Inflammatory macrophage (primary cell): ENCODE measurements around the gene SAMD8.
A peak's percentile ranks its signal among the peaks of the same experiment; 100 is the strongest.

ENCODE experiments used
- DNase-seq, 2 donors: peaks; one replicate each; pipeline ENCODE4 v3.0.0-alpha.2; 2020 to 2022
- total RNA-seq, 18 experiments: gene quantifications; one replicate each; lab custom pipeline; 2026; ENCODE audit warnings: mixed read lengths in 6 of 18, inconsistent platforms in 2 of 18; lab: John Stamatoyannopoulos, UW

The SAMD8 gene
- total RNA-seq = 28.4 to 72.7 (median 44.5) reads per million in 18 experiments

DNA sequence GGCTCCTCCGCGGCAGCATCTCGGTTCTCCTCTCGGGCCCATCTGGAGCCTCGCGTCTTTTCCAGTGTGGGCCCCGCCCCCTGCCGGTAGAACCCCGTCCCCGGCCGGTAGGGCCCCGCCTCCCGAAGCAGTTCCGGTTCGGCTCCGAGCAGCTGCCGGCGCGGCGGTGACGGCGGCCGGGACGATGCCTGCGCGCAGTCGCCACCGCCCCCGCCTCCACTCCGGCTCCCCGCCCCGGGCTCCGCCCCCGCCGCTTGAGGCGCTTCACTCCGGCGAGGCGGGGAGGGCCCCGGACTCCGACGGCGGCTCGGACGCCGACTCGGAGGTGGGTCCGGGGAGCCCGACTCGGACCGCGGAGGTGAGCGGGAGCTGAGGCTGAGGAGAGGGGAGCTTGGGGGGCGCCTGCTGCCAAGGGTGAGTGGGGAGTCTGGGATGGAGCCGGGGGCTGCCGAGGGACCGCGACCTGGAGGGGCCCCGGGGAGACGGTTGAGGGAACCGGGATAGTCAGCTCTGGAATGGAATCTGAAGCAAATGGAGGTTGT, at the start of gene SAMD8:
Gene SAMD8 (plus strand): TSS at position 292 of the 542 bp plus-strand sequence. CDS start 38,873 bp downstream, outside the sequence.
- peak; percentile 98 for DNase-seq

DNA sequence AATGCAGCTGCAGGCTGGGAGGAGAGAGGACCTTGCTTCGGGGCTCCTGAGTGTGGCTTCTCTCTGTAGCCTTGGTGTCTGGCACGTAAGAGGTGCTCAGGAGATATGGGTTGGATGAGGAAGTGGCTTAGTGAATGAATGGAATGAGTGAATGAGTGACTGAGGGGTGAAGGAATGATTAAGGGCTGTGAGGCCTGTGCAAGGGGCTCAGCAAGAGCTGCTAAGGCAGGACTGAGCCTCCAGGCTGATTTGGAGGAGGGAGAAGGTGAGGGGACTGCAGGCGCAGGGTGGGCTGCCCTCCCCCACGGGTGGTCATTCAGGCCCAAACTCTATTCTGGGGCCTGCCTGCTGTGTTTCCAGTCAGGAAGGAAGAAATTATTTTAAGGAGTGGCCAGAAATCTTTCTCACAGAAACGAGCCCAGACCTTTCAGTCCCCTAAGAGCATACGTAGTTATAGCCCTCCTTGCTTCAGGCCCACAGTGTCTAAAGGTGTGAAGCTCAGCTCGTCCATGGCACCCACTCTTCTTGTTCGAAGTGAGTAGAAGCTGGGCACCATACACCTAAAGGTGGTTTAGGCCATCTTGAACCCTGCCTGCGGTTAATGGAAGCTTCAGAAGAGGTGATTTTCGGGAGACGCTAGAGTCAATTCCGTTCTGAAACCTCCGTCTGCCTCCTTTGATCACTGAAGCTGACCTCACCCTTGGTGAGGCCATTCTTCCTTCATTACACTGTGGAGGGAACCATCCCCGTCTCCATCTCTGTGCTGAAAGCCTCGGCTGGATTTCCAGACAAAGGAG, 49.5 kb upstream of the SAMD8 start:
- DNase-seq = peak in 1 of 2 donors; percentile 82

DNA sequence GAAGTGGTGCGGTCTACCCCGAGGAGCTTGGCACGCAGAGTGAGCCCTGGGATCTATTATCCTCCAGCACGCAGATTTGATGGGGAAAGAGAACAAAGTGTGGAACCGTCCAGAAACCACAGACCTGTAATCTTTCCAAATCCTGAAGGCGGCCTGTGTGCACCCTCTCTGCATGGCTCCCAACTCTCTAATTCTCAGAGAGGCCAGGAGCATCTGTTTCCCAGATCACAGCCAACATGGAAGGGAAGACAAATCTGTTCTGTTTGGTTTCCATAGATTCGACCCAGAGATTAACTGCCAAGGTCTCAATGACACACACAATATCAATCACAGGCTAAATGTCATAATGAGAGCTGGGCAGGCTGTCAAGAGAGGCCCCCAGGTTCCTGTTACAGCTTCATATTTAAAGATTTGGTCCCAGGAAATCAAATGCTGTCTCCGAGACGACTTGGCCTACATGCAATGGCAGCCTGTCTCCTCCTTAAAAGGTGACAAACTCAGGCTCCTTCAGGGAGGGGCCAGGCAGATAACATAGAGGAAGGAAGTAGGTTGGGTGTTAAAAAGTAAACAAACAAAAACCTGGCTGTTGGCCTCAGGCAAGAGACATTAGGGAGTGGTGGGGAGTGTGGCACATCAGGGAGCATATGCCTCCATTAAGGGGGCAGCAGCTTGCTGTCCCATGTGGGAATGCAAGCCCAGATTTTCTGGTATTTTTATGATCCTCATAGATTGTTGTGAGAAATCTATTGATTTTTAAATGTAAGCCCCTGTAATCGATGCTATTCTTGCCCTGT, 48.8 kb upstream of the SAMD8 start:
- DNase-seq = peak in 1 of 2 donors; percentile 20

DNA sequence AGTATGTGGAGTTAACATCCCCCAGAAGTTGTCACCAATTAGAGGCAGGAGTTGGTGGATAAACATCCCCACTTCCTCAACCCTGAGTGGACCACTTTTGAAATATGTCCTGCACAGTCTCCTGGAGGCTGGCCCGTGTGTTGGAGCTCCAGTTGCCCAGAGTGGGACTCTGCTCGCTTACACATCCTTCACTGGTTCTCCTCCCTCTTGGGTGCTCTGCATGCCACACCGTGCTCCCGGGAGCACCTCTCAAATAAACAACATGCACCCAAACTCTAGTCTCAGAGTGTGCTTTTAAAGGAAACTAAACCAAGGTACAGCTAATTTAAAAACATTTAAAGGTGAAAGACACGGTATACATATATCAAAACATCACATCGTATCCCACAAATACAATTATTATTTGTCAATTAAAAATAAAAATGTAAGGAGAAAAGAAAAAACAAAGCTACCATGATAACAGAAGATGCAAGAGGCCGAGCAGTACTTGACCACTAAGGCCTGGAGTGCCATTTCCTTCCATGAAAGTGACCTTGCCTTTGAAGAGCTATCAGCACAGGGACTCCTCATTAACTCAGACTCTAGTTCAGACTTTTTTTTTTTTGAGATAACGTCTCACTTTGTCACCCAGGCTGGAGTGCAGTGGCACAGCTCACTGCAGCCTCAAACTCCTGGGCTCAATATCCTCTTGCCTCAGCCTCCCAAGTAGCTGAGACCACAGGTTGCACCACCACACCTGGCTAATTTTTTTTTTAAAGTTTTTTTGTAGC, 47.8 kb upstream of the SAMD8 start:
- DNase-seq = no peak

DNA sequence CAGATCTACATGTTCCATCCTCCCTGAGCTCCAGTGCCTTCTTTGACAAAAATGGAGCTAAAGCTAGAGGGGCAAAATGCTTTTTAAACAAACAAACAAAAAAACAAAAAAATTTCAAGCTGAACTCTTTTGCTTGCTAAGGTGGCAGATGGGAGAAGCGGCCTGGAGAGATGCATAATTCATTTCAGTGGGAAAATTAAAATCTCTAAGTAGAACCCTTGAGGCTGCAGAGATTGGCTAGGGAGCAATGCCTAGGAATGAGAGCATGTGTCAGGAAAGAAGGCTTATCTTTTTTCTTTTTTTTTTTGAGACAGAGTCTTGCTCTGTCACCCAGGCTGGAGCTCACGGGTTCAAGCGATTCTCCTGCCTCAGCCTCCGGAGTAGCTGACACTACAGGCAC, 46.4 kb upstream of the SAMD8 start:
- no peak for DNase-seq

DNA sequence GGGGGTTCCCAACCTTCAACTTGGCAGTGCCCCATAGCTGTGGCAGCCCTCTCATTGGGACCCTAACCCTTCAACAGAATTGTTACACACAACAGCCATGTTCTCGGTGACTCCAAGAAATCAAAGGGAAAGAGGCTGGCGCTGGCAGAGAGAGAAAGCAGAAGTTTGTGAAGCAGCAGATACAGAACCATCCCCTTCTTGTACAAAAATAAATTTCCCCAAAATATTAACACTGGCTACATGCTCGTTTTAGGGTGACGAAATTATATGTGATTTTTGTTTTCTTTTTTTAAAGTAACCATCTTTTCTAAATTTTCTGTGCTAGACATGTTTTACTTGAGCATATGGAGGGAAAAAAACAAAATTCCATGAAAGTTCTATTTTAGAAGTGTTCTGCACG, 45.2 kb upstream of the SAMD8 start:
- DNase-seq = peak; percentile 38 to 48

DNA sequence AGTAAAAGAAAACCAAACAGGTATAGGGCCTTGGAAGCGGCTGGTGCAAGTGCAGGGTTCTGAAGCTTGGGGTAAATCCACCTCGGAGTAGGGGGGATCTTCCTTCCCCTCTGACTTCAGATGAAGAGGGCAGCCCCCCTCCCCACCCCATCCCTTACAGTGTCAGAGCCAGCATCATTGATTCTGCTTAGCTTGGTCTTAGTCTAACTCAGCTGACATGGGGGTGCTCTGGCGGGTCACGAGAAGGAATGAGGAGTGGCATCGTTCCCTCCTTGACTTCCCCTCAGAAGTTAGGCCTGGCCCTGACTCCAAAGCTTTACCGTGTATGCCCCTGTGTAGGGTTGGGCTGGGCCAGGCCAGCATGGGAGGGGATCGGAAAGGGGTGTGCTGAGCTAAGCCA, 44.2 kb upstream of the SAMD8 start:
- no peak for DNase-seq

DNA sequence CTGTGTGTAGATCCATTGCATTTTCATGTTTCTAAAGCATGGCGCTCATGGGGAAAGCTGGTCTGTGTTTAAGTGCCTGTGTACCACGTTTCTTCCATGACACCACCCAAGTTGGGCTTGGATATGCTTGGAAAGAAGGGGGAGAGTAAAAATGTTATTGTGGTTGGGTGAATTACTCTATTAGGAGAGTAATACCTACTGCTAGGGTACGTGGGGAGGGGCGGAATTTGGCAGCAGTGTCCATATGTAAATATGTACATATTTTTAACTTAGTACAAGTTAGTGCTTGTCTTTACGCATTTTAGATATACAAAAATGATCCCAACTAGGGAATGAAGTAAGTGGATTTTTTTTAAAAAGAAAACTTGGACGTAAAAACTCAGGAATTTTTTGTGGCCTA, 42.9 kb upstream of the SAMD8 start:
- DNase-seq = no peak

DNA sequence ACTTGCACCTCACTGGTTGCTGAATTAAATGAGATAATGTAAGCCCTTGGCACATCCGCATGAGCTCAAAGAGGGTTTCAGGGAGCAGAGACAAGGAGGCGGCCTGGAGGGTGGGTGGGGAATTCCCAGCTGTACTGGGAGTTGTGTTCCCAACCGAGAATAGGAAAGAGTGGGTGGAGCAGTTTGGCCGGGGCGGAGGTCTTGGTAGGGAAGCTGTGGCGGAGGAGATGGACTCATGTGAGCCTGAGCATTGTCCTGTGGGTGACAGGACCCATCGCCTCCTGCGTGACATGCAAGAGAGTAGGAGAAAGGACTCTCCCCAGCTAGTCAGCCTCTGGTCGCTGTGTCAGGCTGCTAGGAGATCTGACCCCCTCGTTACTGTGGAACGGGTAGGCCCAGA, 41.0 kb upstream of the SAMD8 start:
- peak; percentile 89 to 98 for DNase-seq

DNA sequence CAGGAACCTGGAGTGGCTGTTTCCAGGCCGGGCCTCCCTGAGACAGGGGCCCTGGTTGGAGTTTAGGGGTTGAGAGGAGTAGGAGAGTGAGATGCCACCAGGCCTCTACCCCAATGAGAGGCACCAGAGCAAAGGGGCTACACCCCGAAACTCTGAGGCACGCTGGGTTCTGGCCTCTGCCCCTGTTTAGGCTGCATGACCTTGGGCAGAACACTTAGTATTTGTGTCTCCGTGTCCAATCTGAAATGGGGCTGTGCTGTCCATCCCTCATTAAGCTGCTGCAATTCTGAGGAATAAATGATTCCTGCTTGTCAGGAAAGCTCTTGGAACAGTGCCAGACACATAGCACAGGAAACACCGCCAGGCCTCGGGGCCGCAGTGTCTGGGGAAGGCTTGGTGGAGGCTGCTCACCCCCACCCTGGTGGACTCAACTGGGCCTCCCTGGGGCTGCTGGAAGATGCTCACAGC, 40.5 kb upstream of the SAMD8 start:
- DNase-seq = peak in 1 of 2 donors; percentile 4

DNA sequence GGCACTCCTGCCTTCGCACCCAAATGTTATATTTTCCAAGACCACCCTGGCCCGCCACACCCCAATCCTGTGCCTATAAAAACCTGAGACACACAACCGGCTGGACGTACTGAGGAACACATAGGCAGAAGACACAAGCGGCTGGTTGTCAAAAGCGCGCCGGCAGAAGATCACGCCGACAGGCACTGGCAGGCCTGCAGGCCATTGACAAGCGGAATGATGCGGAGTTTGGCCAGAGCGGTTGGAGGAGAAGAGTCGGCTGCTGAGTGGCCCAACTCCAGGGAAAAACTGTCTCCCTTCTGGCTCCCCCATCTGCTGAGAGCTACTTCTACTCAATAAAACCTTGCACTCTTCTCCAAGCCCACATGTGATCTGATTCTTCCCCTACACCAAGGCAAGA, 39.7 kb upstream of the SAMD8 start:
- no peak for DNase-seq

DNA sequence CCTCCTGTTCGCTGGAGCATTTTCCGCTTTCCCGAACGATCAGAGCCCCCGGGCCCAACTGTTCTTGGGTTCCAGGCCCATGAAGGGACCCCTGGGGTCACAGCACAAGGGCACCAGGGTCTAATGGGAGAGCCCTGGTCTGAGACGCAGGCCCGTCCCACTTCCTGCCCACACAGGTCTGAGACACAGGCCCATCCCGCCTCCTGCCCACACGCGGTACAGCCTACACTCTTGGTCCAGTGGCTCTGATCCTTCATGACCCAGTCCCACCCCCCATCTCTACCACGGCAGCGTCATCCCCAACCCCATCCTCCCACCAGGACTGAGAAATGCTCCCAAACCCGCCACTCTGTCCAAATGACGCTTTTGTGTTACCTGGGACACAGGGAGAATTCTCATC, 38.7 kb upstream of the SAMD8 start:
- peak in 1 of 2 donors; percentile 27 for DNase-seq

DNA sequence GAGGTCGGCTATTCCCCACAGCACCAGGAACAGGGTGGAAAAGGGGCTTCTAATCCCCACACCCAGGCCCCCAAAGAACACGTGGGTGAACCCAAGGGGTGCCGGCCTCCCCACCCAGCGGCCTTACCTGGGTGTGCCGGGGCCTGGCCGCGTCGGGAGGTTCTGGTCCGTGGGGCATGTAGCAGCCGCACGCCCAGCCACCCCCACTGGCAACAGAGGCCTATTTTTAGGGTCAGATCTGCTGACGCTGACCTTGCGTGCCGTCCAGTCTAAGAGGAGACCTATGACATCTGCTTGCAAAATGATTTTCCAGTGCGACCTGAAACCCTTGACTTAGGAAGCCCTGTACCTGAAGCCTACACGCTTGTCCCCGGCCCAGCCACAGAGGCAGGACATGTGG, 38.0 kb upstream of the SAMD8 start:
- no peak for DNase-seq

DNA sequence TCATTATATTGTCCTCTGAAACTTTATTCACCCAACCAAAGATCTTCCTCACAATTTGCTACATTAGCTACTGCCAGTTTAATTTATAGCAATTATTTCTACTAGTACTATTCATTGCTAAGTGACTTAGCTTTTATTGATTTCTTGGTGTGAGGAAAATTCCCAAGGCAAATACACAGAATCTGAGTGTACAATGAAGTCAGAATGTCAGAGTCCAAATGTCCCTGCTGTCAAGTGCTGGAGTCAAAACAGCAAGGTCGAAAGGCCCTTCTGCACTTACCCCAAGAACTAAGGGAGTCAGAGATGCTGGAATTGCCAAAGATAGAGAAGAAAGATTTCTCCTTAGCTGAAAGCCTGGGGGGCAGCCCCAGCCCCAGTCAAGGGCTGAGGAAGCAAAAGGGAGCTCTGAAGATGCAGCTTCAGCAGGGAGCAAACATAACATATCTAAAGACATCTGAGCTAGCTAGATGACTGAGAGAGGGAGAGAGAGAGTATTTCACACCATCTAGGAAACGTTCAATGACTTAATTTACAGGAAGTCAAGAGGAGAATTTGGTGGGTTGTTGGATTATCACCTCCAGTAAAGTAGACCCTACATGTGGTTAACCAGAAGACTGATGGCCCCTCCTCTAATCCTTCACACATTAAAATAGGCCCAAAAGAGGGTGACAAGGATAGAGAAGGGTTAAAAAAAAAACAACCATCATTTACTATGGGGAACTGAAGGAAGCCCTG, 36.6 kb upstream of the SAMD8 start:
- DNase-seq = no peak

DNA sequence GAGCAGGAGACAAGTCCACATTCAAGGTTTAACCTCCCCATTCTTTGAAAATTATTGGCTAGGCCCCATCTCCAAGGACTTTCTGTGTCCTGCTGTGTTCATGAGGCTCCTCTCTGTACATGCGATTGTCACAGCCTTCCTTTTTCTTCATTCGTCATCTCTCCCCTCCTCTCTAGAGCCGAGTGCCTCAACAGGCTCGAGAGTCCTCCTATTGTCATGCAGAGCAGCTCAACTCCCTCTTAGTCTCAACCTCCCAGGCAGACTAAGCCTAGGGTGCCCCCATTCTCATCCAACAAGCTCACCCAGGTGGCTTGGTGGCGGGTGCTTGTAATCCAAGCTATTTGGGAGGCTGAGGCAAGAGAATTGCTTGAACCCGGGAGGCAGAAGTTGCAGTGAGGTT, 35.1 kb upstream of the SAMD8 start:
- DNase-seq = no peak

DNA sequence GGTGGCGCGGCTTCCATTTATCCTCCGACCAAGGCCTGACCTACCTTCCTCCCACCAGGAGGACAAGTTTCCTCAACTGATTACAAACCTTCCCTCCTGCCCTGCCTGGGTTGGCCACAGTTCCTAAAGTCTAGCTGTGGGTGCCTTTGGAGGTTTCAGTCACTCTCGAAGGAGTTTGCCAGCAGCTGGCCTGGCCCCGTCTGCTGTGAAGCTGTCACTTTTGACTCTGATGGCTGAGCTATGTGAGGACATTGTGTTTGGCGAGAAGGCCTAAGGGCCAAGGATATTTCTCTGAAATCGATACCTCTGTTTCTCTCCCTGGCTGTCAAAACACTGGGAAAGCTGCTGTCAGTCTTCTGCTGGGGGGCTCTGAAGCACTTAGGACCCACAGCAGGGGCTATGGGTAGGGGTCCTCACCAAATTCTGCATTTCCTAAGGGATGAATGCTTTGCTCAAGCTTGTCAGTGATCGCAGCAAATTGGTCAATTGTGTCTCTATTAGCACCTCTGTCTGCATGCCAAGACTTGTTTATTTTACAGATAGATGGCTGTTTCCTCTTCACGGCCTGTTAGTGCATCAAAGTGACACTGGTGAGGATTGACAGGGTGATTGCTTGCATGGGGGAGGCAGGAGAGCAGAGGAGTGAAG, 31.9 kb upstream of the SAMD8 start:
- DNase-seq = no peak

DNA sequence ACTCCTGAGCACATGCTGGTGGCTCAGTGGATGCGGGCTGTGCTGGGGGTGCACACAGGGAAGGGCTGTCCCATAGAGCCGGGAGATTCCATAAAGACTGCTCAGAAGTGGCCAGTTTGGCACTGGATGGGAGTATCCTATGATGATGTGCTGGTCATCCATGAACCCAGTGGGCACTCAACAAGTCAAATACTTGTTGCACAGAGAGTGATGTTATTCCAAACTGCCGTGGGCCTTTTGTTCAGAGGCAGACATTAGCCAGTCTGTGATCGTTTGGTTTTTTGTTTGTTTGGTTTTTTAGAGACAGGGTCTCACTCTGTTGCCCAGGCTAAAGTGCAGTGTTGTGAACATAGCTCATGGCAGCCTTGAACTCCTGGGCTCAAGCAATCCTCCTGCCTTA, 30.9 kb upstream of the SAMD8 start:
- DNase-seq = no peak

DNA sequence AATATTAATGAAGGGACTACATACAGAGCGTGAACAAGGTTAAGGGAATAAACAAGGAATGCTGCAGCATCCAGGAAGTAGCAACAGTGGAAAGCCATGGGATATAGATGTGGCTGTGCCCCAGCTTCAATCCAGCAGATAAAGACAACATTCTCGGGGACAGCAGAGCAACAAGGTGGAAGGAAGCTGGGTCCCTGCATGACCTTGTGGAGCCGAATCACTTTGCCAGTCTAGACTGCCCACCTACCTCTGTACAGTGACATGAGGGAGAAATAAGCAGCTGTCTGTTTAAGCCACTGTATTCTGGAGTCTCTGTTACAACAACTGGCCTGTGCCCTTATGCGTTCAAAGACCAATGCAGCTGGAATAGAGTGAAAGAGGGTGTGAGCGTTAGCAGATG, 30.1 kb upstream of the SAMD8 start:
- DNase-seq = no peak

DNA sequence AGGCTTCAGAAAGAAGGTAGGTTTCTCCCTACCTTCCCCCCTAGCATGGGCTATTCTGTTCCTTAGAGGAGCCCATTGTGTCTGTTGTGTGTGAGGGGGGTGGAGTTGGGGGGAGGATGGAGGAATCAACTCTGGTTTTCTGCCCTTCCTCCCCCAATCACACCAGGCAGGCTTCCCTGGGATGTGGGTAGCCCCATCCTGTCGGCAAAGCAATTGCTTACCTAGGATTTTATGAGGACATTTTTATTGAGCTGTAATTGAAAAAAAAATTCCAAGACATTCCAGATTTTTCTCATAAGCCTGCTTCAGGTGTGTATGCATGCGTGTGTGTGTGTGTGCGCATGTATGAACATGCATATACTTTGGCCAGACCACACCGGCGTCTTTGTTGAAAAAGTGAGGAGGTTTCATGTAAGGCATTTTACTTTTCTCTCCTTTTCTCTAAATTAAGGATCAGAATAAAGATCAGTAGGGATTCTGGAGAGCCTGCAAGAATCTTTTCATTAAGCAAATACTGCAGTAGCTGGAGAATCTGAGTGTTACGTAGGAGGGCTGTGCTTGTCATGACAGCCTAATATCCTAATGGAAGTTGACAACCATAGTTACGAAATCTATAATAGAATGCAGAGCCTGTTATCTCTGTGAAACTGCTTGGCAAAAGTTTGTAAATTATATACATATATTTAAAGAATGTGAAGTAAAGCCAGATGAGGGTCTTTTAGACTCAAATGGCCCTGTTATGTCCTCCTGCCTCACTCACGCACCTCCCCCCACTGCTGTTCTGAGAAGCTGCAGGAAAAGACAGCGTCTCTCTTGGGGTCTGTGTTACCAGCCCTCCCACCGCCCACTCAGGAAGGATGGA, 27.3 kb upstream of the SAMD8 start:
- DNase-seq = no peak

DNA sequence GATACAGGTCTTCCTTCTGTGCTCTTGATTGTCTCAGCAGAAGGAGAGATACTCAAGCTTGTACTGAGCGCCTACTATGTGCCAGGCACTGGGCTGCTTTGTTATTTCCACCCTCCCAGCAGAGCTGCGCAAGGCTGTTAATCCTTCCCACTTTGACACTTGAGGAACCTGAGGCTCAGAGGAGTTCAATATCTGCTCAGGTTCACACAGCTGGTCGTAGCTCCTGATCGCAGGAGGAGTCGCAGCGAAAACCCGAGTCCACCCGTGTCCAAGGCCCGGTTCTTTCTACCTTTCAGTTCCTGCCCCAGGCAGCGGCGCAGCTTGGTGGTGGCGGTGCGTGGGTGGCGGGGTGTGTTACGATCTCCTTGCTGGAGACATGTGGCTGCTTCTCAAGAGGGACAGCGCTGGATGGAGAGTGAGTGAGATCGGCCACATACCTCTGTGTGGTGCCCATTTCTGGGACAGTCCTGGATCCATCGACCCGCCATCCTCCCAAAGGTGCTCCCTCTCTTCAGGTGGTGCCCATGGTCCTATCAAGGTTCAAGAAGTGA, 26.5 kb upstream of the SAMD8 start:
- DNase-seq = no peak
